GM06990 (cell line): ENCODE data around the gene EIF4EBP2.

Experiments
- DNase-seq: peaks from one replicate; pipeline ENCODE4 v3.0.0-alpha.2; 2011; ENCODE audit not compliant: insufficient read length; ENCODE audit errors: extremely low read depth
- H3K27me3 ChIP-seq: replicated peaks from 2 replicates; pipeline ENCODE4 v1.6.0; 2011; ENCODE audit warnings: low read length; ENCODE audit not compliant: control insufficient read depth, insufficient read depth
- H3K36me3 ChIP-seq: 2 replicates; pipeline ENCODE4 v1.5.1; 2011; ENCODE audit warnings: low read length; ENCODE audit not compliant: control insufficient read depth, insufficient read depth
- H3K4me3 ChIP-seq: replicated peaks from 2 replicates; pipeline ENCODE4 v1.5.1; 2011; ENCODE audit warnings: low read depth, mild to moderate bottlenecking, control low read depth, low read length
- TF ChIP-seq, protein P1 (sequence below): IDR thresholded peaks from 2 replicates; pipeline ENCODE4 v1.5.1; 2011; ENCODE audit warnings: low read length, control low read depth, mild to moderate bottlenecking, inconsistent platforms; ENCODE audit not compliant: insufficient read depth, poor library complexity, severe bottlenecking

Gene EIF4EBP2, protein sequence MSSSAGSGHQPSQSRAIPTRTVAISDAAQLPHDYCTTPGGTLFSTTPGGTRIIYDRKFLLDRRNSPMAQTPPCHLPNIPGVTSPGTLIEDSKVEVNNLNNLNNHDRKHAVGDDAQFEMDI

GRCh38 chr10:70404036-70404786, at the start of gene EIF4EBP2:
Gene EIF4EBP2 (plus strand): TSS chr10:70404145. CDS start chr10:70404402, 257 bp downstream.
- no peaks in the 10 kb centered on the region for H3K36me3 ChIP-seq
- peak; percentile 99 for DNase-seq
- H3K27me3 ChIP-seq, result no peaks in the 10 kb centered on the region
- H3K4me3 ChIP-seq, result peak within 1 kb of the TSS; percentile 85
- TF ChIP-seq, protein P1, sequence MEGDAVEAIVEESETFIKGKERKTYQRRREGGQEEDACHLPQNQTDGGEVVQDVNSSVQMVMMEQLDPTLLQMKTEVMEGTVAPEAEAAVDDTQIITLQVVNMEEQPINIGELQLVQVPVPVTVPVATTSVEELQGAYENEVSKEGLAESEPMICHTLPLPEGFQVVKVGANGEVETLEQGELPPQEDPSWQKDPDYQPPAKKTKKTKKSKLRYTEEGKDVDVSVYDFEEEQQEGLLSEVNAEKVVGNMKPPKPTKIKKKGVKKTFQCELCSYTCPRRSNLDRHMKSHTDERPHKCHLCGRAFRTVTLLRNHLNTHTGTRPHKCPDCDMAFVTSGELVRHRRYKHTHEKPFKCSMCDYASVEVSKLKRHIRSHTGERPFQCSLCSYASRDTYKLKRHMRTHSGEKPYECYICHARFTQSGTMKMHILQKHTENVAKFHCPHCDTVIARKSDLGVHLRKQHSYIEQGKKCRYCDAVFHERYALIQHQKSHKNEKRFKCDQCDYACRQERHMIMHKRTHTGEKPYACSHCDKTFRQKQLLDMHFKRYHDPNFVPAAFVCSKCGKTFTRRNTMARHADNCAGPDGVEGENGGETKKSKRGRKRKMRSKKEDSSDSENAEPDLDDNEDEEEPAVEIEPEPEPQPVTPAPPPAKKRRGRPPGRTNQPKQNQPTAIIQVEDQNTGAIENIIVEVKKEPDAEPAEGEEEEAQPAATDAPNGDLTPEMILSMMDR, result no peak

- DNase-seq, result peak; percentile 37
- Histone ChIP-seq H3K4me3 (no peak overlapping the region), H3K27me3 (no peaks in the 10 kb centered on the region), H3K36me3 (no peaks in the 10 kb centered on the region)
- TF ChIP-seq, protein P1, result no peak
Observed at GRCh38 chr10:70354556-70354955, 49.4 kb upstream of the EIF4EBP2 start.

DNA sequence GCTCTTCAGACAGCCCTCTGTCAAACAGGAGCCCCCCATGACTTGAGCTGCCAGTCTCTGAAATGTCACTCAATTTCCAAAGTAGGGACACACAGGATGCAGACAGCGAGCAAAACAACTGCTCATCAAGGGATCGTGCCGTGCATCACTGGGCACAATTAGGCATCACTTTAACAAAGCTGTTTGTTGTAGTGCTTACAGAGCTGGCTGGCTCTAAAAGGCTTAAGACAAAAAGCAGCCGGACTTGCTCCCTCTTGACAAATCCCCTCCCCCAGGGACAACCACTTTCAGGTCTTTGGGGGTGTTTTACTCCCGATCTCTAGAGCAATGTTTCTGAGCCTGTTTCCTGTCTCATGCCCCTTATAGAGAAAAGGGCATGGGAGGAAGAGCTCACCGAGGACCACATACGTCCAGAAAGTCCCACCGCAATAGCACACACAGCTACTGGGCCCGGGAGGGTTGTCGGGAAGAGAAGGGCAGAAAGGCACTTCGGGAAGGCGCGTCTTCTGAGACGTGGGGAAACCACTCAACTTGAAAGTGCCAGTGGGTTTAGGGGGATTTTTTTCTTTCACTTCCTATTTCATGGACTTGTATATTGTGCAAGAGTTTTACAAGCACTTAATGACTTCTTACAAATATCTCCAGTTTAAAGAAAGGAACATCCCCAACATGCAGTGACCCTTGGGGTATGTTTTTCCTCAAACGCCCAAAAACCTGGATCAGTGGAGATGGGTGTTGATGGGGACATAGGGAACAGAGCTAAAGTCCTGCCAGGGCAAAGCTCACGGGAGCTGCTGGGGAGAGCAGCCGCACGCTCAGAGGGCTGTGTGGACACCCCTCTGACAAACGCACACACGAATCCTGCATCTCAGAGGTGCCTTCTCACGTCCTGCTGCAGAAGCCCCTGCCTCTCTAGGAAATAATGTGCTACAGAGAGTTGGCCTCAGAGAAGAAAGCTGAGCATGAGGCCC, 48.6 kb upstream of the EIF4EBP2 start:
- Histone ChIP-seq H3K36me3 (no peaks in the 10 kb centered on the region), H3K27me3 (no peaks in the 10 kb centered on the region), H3K4me3 (peak overlapping the region; percentile 45)
- peak; percentile 83 for DNase-seq
- TF ChIP-seq, protein P1, result no peak

DNA sequence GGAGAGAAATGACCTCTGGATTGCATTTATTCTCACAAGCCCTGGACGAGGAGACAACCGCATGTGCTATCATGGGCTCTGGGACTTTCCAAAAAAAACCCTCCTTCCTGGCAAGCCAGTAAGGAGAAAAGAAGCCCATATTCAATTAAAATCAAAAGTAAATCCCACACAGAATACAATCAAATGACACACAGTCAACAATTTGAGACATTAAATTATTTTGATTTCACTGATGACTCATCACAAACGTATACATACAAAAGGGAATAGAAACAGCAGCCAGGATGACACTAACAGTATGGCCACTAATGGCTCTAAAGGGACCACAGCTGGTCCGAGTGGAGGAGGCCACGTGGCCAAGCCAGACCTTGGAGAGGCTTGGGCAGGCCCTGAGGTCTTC, 46.4 kb upstream of the EIF4EBP2 start:
- H3K36me3 ChIP-seq, result no peaks in the 10 kb centered on the region
- H3K4me3 ChIP-seq, result no peak overlapping the region; the same call in 1 of the 2 replicates
- TF ChIP-seq, protein P1, result no peak
- peak; percentile 33 for DNase-seq
- no peaks in the 10 kb centered on the region for H3K27me3 ChIP-seq

DNA sequence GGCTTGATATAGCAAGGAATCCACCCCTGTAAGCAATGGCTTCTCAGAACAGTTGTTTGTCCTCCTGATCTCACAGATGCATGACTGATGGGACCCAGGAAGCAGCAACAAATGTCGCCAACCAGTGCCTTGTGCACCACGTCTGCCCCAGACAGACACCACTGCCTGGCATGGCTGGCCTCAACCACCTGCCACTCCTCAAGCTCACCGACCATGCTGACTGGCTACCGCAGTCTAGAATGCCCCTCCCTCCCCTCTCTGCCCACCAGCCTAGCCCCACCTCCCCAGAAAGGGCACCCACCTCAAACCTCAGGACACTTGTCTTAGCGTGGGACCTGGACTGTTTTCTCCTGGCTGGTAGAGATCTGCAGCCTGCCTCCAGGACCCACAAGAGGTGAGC, 45.5 kb upstream of the EIF4EBP2 start:
- no peak overlapping the region for H3K4me3 ChIP-seq
- DNase-seq, result no peak
- TF ChIP-seq, protein P1, result no peak
- H3K36me3 ChIP-seq, result no peaks in the 10 kb centered on the region
- no peaks in the 10 kb centered on the region for H3K27me3 ChIP-seq
